Fibroblast of peridontal ligament (primary cell): ENCODE results near the gene LRTM2.
A peak's percentile ranks its signal among the peaks of the same experiment; 100 is the strongest.

ENCODE experiments used
- DNase-seq: peaks from one replicate; pipeline ENCODE4 v3.0.0-alpha.2; 2010; ENCODE audit errors: extremely low read depth

LRTM2 gene

GRCh38 chr12:1842183-1842904, 22.0 kb downstream of the LRTM2 start:
- no peak for DNase-seq

- DNase-seq, result no peak
Measured at GRCh38 chr12:1842905-1843640, 22.7 kb downstream of the LRTM2 start.

GRCh38 chr12:1843641-1844005, 23.3 kb downstream of the LRTM2 start:
- DNase-seq, result no peak

- no peak for DNase-seq
Measured at GRCh38 chr12:1844223-1844622, 23.9 kb downstream of the LRTM2 start.

- no peak for DNase-seq
Measured at GRCh38 chr12:1844661-1845409, 24.5 kb downstream of the LRTM2 start.

- no peak for DNase-seq
Measured at GRCh38 chr12:1845427-1845826, 25.1 kb downstream of the LRTM2 start.

GRCh38 chr12:1845886-1846285, 25.5 kb downstream of the LRTM2 start:
- DNase-seq, result no peak

- DNase-seq, result no peak
Measured at GRCh38 chr12:1846421-1847405, 26.3 kb downstream of the LRTM2 start.

- DNase-seq, result no peak
Measured at GRCh38 chr12:1847411-1847810, 27.0 kb downstream of the LRTM2 start.

- no peak for DNase-seq
Measured at GRCh38 chr12:1848146-1848545, 27.8 kb downstream of the LRTM2 start.

- DNase-seq, result no peak
Measured at GRCh38 chr12:1848745-1849144, 28.4 kb downstream of the LRTM2 start.

GRCh38 chr12:1851151-1851701, 30.9 kb downstream of the LRTM2 start:
- peak; percentile 65 for DNase-seq

- DNase-seq, result no peak
Measured at GRCh38 chr12:1852076-1852475, 31.7 kb downstream of the LRTM2 start.

GRCh38 chr12:1853716-1854115, 33.4 kb downstream of the LRTM2 start:
- no peak for DNase-seq

- DNase-seq, result peak; percentile 8
Measured at GRCh38 chr12:1855241-1855640, 34.9 kb downstream of the LRTM2 start.

- no peak for DNase-seq
Measured at GRCh38 chr12:1857086-1857485, 36.7 kb downstream of the LRTM2 start.

- no peak for DNase-seq
Measured at GRCh38 chr12:1857821-1858220, 37.5 kb downstream of the LRTM2 start.

GRCh38 chr12:1858456-1858855, 38.1 kb downstream of the LRTM2 start:
- no peak for DNase-seq

- DNase-seq, result no peak
Measured at GRCh38 chr12:1859643-1860042, 39.3 kb downstream of the LRTM2 start.

GRCh38 chr12:1862973-1863372, 42.6 kb downstream of the LRTM2 start:
- no peak for DNase-seq

- no peak for DNase-seq
Measured at GRCh38 chr12:1863823-1864222, 43.5 kb downstream of the LRTM2 start.
